DMS79 treated with DMSO at 0.1 percent for 48 hours (cell line): Measurements from ENCODE around the gene NLGN4X.
A peak's percentile ranks its signal among the peaks of the same experiment; 100 is the strongest.

Source experiments
- DNase-seq: peaks from one replicate; lab custom pipeline; 2025; lab: John Stamatoyannopoulos, UW

The NLGN4X gene

GRCh38 chrX:6228720-6229119, at the start of gene NLGN4X:
Gene NLGN4X, minus strand, starts transcription at chrX:6228867. Its CDS starts 77,401 bp downstream, at chrX:6151466.
- DNase-seq = no peak

GRCh38 chrX:6266041-6266440, 37.4 kb upstream of the NLGN4X start:
- DNase-seq = no peak

- no peak for DNase-seq
These were observed 34.3 kb upstream of the NLGN4X start for GRCh38 chrX:6262959-6263358.

GRCh38 chrX:6257025-6257424, 28.4 kb upstream of the NLGN4X start:
- no peak for DNase-seq

- no peak for DNase-seq
These were observed 16.0 kb upstream of the NLGN4X start for GRCh38 chrX:6244666-6245065.

GRCh38 chrX:6238576-6238975, 9.9 kb upstream of the NLGN4X start:
- DNase-seq = no peak

- no peak for DNase-seq
These were observed 732 bp downstream of the NLGN4X start for GRCh38 chrX:6227935-6228334.

GRCh38 chrX:6227453-6227835, 1.2 kb downstream of the NLGN4X start:
- no peak for DNase-seq

- DNase-seq = no peak
These were observed 1.8 kb downstream of the NLGN4X start for GRCh38 chrX:6226596-6227452.

- DNase-seq = no peak
These were observed 2.6 kb downstream of the NLGN4X start for GRCh38 chrX:6225911-6226595.

- no peak for DNase-seq
These were observed 3.3 kb downstream of the NLGN4X start for GRCh38 chrX:6225288-6225910.

GRCh38 chrX:6223516-6223915, 5.2 kb downstream of the NLGN4X start:
- DNase-seq = no peak

GRCh38 chrX:6210230-6210629, 18.4 kb downstream of the NLGN4X start:
- no peak for DNase-seq

- DNase-seq = no peak
These were observed 25.0 kb downstream of the NLGN4X start for GRCh38 chrX:6203462-6204215.

- DNase-seq = no peak
These were observed 29.2 kb downstream of the NLGN4X start for GRCh38 chrX:6199486-6199885.

- no peak for DNase-seq
These were observed 41.4 kb downstream of the NLGN4X start for GRCh38 chrX:6187256-6187655.

- no peak for DNase-seq
These were observed 43.7 kb downstream of the NLGN4X start for GRCh38 chrX:6184900-6185515.

- no peak for DNase-seq
These were observed 52.8 kb downstream of the NLGN4X start for GRCh38 chrX:6175914-6176313.

GRCh38 chrX:6170424-6170823, 58.2 kb downstream of the NLGN4X start:
- DNase-seq = no peak

GRCh38 chrX:6169407-6169806, 59.3 kb downstream of the NLGN4X start:
- no peak for DNase-seq

GRCh38 chrX:6163721-6164120, 64.9 kb downstream of the NLGN4X start:
- no peak for DNase-seq

- peak; percentile 11 for DNase-seq
These were observed 69.2 kb downstream of the NLGN4X start for GRCh38 chrX:6159468-6159867.
